K562 (cell line): ENCODE results near the gene ATXN1L. TPM values are rescaled to one million over a fixed set of nuclear protein-coding genes. Genes with fewer than 3 reads are reported as not detected.

Experiments
- AFF4 ChIP-seq: sonication (generic); formaldehyde crosslinking; IDR thresholded peaks from 2 replicates; pipeline ENCODE4 v1.8.0; 2023; ENCODE audit warnings: mild to moderate bottlenecking, missing genetic modification reagents
- ELF2 ChIP-seq: fragments of 250-450 bp; sonication (Bioruptor Pico); IDR thresholded peaks from 2 replicates; pipeline ENCODE4 v1.5.0; 2021; ENCODE audit warnings: mild to moderate bottlenecking
- KAT7 ChIP-seq: sonication (generic); formaldehyde crosslinking; IDR thresholded peaks from 2 replicates; pipeline ENCODE4 v1.8.0; 2022; ENCODE audit warnings: missing genetic modification reagents, mild to moderate bottlenecking, borderline replicate concordance
- KDM4B ChIP-seq, 2 experiments: fragments of 450-650 bp in 1 of 2; sonication (generic) in 1 of 2; IDR thresholded peaks; 2 replicates each; pipeline ENCODE4 v1.6.1; 2016 to 2017; ENCODE audit warnings: borderline replicate concordance in 2 of 2, antibody characterized with exemption in 1 of 2, low read depth in 1 of 2, mild to moderate bottlenecking in 1 of 2
- STAT5B ChIP-seq: fragments of 250-450 bp; sonication (Bioruptor Pico); IDR thresholded peaks from 2 replicates; pipeline ENCODE4 v1.8.0; 2021; ENCODE audit warnings: mild to moderate bottlenecking, inconsistent platforms
- polyA plus RNA-seq, 8 experiments: library from polyadenylated mRNA; depleted of rRNA in 4 of 8; stranded (reverse) in 5 of 8; unstranded in 3 of 8; fragments of >200 nt; fragmentation: Nextera tagmentation in 2 of 8; fragmentation: Illumina TruSeq in 1 of 8; extraction: Ambion mirVana in 2 of 8; extraction: Trizol in 1 of 8; gene quantifications; 2 replicates each; pipeline versions ENCODE4 v1.2.1 to v1.2.3, GENCODE V29; 2011 to 2014; ENCODE audit warnings: inconsistent platforms in 1 of 8, missing spikeins in 1 of 8
- total RNA-seq, 7 experiments: library from RNA; depleted of rRNA in 6 of 7; stranded (reverse); fragments of >200 nt in 6 of 7; fragmentation: Illumina TruSeq in 2 of 7; extraction: Trizol in 2 of 7; gene quantifications; 2 replicates each; pipeline versions ENCODE4 v1.2.1 to v1.2.3, GENCODE V29; 2011 to 2021; ENCODE audit warnings: low replicate concordance in 1 of 7
- TF ChIP-seq, protein P1 (sequence below): fragments of 150-350 bp; IDR thresholded peaks from 2 replicates; pipeline ENCODE4 v1.6.1; 2014; ENCODE audit warnings: low read depth, mild to moderate bottlenecking, low read length, borderline replicate concordance

The ATXN1L gene
- total and polyA plus RNA-seq, 9 of the 15 experiments (the other 6 are each of a cell fraction or from before 2014, with no cell fraction given) = 1.4 to 11.3 (median 9.3) TPM

DNA sequence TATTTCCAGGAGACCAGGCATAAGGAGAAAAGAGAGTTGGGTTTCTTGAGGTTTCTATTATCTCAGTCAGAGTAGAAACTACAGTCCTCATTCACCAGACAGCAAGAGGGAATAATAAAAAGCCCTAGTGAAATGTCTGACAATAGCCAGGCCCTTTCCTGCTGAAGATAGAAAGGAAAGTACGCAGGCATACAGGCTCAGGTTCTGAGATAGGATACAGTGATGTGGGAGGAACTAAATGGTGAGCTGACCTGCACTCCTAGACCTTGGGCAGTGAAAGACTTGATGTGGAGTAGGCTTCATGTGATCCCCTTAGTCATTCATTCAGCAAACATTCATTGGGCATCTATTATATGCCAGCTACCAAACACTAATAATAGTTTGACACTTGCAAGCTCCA lies 23.3 kb downstream of the ATXN1L start (continued):
- TF ChIP-seq, protein P1, sequence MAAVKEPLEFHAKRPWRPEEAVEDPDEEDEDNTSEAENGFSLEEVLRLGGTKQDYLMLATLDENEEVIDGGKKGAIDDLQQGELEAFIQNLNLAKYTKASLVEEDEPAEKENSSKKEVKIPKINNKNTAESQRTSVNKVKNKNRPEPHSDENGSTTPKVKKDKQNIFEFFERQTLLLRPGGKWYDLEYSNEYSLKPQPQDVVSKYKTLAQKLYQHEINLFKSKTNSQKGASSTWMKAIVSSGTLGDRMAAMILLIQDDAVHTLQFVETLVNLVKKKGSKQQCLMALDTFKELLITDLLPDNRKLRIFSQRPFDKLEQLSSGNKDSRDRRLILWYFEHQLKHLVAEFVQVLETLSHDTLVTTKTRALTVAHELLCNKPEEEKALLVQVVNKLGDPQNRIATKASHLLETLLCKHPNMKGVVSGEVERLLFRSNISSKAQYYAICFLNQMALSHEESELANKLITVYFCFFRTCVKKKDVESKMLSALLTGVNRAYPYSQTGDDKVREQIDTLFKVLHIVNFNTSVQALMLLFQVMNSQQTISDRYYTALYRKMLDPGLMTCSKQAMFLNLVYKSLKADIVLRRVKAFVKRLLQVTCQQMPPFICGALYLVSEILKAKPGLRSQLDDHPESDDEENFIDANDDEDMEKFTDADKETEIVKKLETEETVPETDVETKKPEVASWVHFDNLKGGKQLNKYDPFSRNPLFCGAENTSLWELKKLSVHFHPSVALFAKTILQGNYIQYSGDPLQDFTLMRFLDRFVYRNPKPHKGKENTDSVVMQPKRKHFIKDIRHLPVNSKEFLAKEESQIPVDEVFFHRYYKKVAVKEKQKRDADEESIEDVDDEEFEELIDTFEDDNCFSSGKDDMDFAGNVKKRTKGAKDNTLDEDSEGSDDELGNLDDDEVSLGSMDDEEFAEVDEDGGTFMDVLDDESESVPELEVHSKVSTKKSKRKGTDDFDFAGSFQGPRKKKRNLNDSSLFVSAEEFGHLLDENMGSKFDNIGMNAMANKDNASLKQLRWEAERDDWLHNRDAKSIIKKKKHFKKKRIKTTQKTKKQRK = no peak
- TF ChIP-seq STAT5B (no peak), AFF4 (CRISPR knock-in tag) (no peak), KDM4B (IDR thresholded peaks at IDR 0.05; ENCODE audit: borderline replicate concordance in 2 of 2, low read depth in 1 of 2) (no peak), KAT7 (CRISPR knock-in tag) (no peak), ELF2 (CRISPR knock-in tag) (no peak)
